Neural progenitor cell (in vitro differentiated cells): ENCODE data around the gene FFAR3. TPM values are rescaled to one million over a fixed set of nuclear protein-coding genes. Genes with fewer than 3 reads are reported as not detected.

Experiments used
- DNase-seq: peaks from one replicate; pipeline ENCODE4 v3.0.0-alpha.2; 2016; ENCODE audit warnings: low spot score
- H2AFZ ChIP-seq: fragments of 200-600 bp; sonication (generic); replicated peaks from 2 replicates; pipeline ENCODE4 v1.6.1; 2016; ENCODE audit warnings: antibody characterized with exemption
- H3F3A ChIP-seq: fragments of 200-600 bp; sonication (generic); 2 replicates; pipeline ENCODE4 v1.6.1; 2016; ENCODE audit warnings: antibody characterized with exemption, low read depth
- H3K27ac ChIP-seq: fragments of 200-600 bp; sonication (generic); 2 replicates; pipeline ENCODE4 v1.5.1; 2016; ENCODE audit warnings: mild to moderate bottlenecking
- H3K27me3 ChIP-seq: fragments of 200-600 bp; sonication (generic); 2 replicates; pipeline ENCODE4 v1.6.1; 2016; ENCODE audit warnings: mild to moderate bottlenecking, moderate library complexity
- H3K36me3 ChIP-seq: fragments of 200-600 bp; sonication (generic); 2 replicates; pipeline ENCODE4 v1.5.1; 2016
- H3K4me1 ChIP-seq: fragments of 200-600 bp; sonication (generic); 2 replicates; pipeline ENCODE4 v1.6.1; 2016; ENCODE audit warnings: mixed run types
- H3K4me2 ChIP-seq: fragments of 200-600 bp; sonication (generic); 2 replicates; pipeline ENCODE4 v1.6.1; 2016
- H3K4me3 ChIP-seq: fragments of 200-600 bp; sonication (generic); 2 replicates; pipeline ENCODE4 v1.5.1; 2016
- H3K79me2 ChIP-seq: fragments of 200-600 bp; sonication (generic); 2 replicates; pipeline ENCODE4 v1.6.1; 2016; ENCODE audit warnings: low read depth
- H3K9ac ChIP-seq: fragments of 200-600 bp; sonication (generic); 2 replicates; pipeline ENCODE4 v1.6.1; 2016
- H3K9me3 ChIP-seq: fragments of 200-600 bp; sonication (generic); 2 replicates; pipeline ENCODE4 v1.5.1; 2016; ENCODE audit warnings: low read depth
- H4K20me1 ChIP-seq: fragments of 200-600 bp; sonication (generic); 2 replicates; pipeline ENCODE4 v1.6.1; 2016; ENCODE audit warnings: low read depth
- H3K27ac Mint-ChIP-seq: 3 replicates; pipeline ENCODE4 v1.8.0; 2021; ENCODE audit warnings: mixed read lengths
- H3K27me3 Mint-ChIP-seq: 2 replicates; pipeline ENCODE4 v1.8.0; 2022; ENCODE audit warnings: low read depth, mild to moderate bottlenecking, inconsistent platforms, moderate library complexity, mixed read lengths; ENCODE audit not compliant: insufficient read depth
- H3K36me3 Mint-ChIP-seq: 3 replicates; pipeline ENCODE4 v1.8.0; 2021; ENCODE audit warnings: mixed read lengths
- H3K4me1 Mint-ChIP-seq: 3 replicates; pipeline ENCODE4 v1.8.0; 2021; ENCODE audit warnings: mixed read lengths
- H3K4me3 Mint-ChIP-seq: 3 replicates; pipeline ENCODE4 v1.8.0; 2021; ENCODE audit warnings: mild to moderate bottlenecking, moderate library complexity, mixed read lengths
- H3K9me3 Mint-ChIP-seq: 3 replicates; pipeline ENCODE4 v1.8.0; 2020; ENCODE audit warnings: mixed read lengths
- EZH2 ChIP-seq: fragments of 200-600 bp; sonication (generic); IDR thresholded peaks from 2 replicates; pipeline ENCODE4 v1.6.1; 2017; ENCODE audit warnings: antibody characterized with exemption, mild to moderate bottlenecking, moderate library complexity
- EZH2phosphoT487 ChIP-seq: fragments of 200-600 bp; sonication (generic); IDR thresholded peaks from 2 replicates; pipeline ENCODE4 v1.6.1; 2017; ENCODE audit warnings: antibody characterized with exemption
- total RNA-seq: library from RNA; depleted of rRNA; stranded (reverse); fragments of >200 nt; gene quantifications from 2 replicates; pipeline ENCODE4 v1.2.3, GENCODE V29; 2015; ENCODE audit warnings: low replicate concordance
- TF ChIP-seq, protein P1 (sequence below): fragments of 200-600 bp; sonication (generic); IDR thresholded peaks from 2 replicates; pipeline ENCODE4 v1.5.1; 2017; ENCODE audit warnings: antibody characterized with exemption, mild to moderate bottlenecking

The FFAR3 gene
- total RNA-seq, 1 donor from 2014 or later = not detected

DNA sequence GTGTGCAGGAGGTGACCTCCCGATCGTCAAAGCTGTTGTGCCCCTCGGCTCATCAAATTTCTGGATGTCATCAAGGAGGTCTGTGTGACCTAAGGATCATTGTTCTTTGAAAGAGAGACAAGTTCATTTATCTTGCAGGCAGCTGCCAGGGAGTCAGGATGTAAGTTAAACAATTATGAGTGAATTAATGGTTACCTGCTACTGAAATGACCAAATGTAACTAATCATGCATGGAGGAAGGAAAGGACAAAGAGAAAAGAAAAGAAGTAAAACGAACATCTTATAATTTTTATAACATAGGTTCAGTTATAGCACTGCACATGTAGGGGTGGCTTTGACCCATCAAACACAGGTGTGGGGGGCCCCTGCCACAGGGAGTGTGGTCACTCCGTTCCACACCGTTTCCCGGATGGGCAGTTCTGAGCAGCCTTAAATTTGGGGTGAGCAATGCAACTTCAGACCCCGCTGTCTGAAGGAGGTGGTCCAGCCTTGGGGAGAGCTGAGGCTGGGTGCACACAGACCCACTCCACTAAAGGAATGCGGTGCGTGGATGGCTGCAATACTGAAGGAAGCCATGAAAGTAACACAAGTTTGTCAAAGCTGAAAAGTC, 24.0 kb upstream of the FFAR3 start:
- H3K27me3 Mint-ChIP-seq = peaks cover 6% of the 10 kb centered on the region
- H3K4me3 Mint-ChIP-seq = no peak overlapping the region
- H3K27ac Mint-ChIP-seq = no peak overlapping the region
- no peak overlapping the region for H3K27ac ChIP-seq
- H3F3A ChIP-seq = no peaks in the 10 kb centered on the region
- no peaks in the 10 kb centered on the region for H3K9me3 ChIP-seq
- no peak for DNase-seq
- no peak overlapping the region for H3K4me3 ChIP-seq
- no peaks in the 10 kb centered on the region for H3K27me3 ChIP-seq
- no peaks in the 10 kb centered on the region for H4K20me1 ChIP-seq
- H3K4me1 ChIP-seq = no peaks in the 10 kb centered on the region
- TF ChIP-seq EZH2 (no peak), EZH2phosphoT487 (no peak)
- TF ChIP-seq, protein P1, sequence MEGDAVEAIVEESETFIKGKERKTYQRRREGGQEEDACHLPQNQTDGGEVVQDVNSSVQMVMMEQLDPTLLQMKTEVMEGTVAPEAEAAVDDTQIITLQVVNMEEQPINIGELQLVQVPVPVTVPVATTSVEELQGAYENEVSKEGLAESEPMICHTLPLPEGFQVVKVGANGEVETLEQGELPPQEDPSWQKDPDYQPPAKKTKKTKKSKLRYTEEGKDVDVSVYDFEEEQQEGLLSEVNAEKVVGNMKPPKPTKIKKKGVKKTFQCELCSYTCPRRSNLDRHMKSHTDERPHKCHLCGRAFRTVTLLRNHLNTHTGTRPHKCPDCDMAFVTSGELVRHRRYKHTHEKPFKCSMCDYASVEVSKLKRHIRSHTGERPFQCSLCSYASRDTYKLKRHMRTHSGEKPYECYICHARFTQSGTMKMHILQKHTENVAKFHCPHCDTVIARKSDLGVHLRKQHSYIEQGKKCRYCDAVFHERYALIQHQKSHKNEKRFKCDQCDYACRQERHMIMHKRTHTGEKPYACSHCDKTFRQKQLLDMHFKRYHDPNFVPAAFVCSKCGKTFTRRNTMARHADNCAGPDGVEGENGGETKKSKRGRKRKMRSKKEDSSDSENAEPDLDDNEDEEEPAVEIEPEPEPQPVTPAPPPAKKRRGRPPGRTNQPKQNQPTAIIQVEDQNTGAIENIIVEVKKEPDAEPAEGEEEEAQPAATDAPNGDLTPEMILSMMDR = no peak
- peaks cover 3% of the 10 kb centered on the region for H3K4me1 Mint-ChIP-seq
- no peak overlapping the region for H2AFZ ChIP-seq
- no peaks in the 10 kb centered on the region for H3K9me3 Mint-ChIP-seq
- H3K4me2 ChIP-seq = no peak overlapping the region
- no peaks in the 10 kb centered on the region for H3K36me3 Mint-ChIP-seq
- no peaks in the 10 kb centered on the region for H3K79me2 ChIP-seq
- no peaks in the 10 kb centered on the region for H3K36me3 ChIP-seq
- no peak overlapping the region for H3K9ac ChIP-seq

DNA sequence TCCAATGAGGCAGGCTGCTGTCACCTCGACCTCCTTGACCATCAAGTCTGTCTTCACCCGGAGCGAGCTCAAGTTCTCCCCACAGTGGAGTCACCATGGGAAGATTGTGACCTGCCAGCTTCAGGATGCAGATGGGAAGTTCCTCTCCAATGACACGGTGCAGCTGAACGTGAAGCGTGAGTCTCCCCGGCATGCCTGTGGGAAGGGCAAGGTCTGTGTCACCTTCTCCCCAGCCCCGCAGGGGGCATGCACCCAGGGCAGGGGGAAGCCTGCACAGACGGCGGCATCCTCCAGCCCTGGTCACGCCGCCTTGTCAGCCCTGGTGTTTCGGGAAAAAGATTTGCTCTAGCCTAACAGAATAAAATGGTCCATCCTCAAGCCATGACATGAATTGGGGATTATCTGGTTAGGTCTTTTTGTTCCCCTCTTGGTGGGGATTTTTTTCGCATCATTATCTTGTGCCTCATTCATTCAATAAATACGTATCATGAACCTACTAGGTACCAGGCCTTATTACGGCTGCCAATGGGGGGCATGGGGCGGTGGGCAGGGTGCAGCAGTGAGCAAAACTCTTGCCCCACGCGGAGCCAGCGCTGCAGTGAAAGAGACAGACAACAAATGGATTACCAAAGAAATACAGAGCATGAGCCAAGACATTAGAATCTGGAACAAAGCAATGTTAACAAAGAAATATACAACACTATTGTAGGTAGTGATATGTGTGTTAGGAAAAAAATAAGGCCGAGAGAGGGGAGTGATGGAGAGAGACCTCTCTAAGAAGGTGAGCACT, 21.9 kb upstream of the FFAR3 start:
- Histone ChIP-seq H3K27ac (no peak overlapping the region), H3K4me2 (no peak overlapping the region), H3F3A (no peaks in the 10 kb centered on the region), H3K27me3 (no peaks in the 10 kb centered on the region), H2AFZ (no peak overlapping the region), H3K9me3 (no peaks in the 10 kb centered on the region), H4K20me1 (no peaks in the 10 kb centered on the region), H3K9ac (no peak overlapping the region), H3K36me3 (no peaks in the 10 kb centered on the region), H3K4me3 (no peak overlapping the region), H3K4me1 (no peaks in the 10 kb centered on the region), H3K79me2 (no peaks in the 10 kb centered on the region)
- no peak overlapping the region for H3K27ac Mint-ChIP-seq
- no peak for DNase-seq
- TF ChIP-seq EZH2phosphoT487 = no peak
- TF ChIP-seq, protein P1 = no peak
- TF ChIP-seq EZH2 = no peak
- no peaks in the 10 kb centered on the region for H3K36me3 Mint-ChIP-seq
- H3K4me3 Mint-ChIP-seq = no peak overlapping the region
- peaks cover 6% of the 10 kb centered on the region for H3K27me3 Mint-ChIP-seq
- H3K4me1 Mint-ChIP-seq = peaks cover 3% of the 10 kb centered on the region
- no peaks in the 10 kb centered on the region for H3K9me3 Mint-ChIP-seq

DNA sequence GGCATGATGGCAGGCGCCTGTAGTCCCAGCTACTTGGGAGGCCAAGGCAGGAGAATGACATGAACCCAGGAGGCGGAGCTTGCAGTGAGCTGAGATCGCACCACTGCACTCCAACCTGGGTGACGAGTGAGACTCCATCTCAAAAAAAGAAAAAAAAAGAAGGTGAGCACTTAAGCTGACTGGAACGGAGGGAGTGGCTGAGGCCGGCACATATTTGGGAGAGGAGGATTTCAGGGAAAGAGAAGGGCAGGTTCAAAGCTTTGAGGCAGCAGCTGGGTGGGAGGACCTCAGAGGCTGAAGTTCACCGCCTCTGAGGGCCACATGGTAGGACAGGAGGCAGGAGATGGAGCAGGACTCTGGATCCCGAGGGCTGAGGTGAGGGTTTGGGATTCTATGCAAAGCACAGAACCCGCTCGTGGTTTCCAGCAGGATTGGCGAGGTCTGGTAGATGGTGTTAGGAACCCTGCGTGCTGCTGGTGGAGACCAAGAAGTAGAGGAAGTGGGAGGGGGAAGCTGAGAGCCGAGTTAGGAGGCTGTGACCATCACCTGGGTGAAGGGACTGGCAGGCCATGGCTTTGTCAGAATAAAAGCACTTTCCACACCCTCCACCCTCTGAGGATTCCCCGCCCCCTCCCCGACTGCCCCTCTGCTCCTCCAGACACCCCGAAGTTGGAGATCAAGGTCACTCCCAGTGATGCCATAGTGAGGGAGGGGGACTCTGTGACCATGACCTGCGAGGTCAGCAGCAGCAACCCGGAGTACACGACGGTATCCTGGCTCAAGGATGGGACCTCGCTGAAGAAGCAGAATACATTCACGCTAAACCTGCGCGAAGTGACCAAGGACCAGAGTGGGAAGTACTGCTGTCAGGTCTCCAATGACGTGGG, 20.9 kb upstream of the FFAR3 start:
- no peak for TF ChIP-seq EZH2phosphoT487
- TF ChIP-seq, protein P1 = no peak
- TF ChIP-seq EZH2 = no peak
- Histone ChIP-seq H3K4me1 (no peaks in the 10 kb centered on the region), H3K9me3 (no peaks in the 10 kb centered on the region), H3K4me2 (no peak overlapping the region), H3K4me3 (no peak overlapping the region), H3K9ac (no peak overlapping the region), H3K79me2 (no peaks in the 10 kb centered on the region), H4K20me1 (no peaks in the 10 kb centered on the region), H3K27me3 (no peaks in the 10 kb centered on the region), H2AFZ (no peak overlapping the region), H3K36me3 (no peaks in the 10 kb centered on the region), H3K27ac (no peak overlapping the region), H3F3A (no peaks in the 10 kb centered on the region)
- Mint-ChIP-seq H3K27ac (no peak overlapping the region), H3K36me3 (no peaks in the 10 kb centered on the region), H3K9me3 (no peaks in the 10 kb centered on the region), H3K27me3 (peaks cover 6% of the 10 kb centered on the region), H3K4me1 (peaks cover 3% of the 10 kb centered on the region), H3K4me3 (no peak overlapping the region)
- DNase-seq = no peak
